K562 (cell line): Measurements from ENCODE around the gene VDAC1. TPM values are rescaled to one million over a fixed set of nuclear protein-coding genes. Genes with fewer than 3 reads are reported as not detected.
A peak's percentile ranks its signal among the peaks of the same experiment; 100 is the strongest.

ENCODE experiments used
- ATAC-seq: fragments of 200-7000 bp; cut with Tn5 transposase; 3 replicates; pipeline ENCODE4 v1.9.1; 2020; ENCODE audit warnings: moderate library complexity
- BruUV-seq: library from RNA; stranded (reverse); fragments of 400-500 nt; replicated peaks from 2 replicates; lab custom pipeline; 2021; lab: Mats Ljungman, UMichigan
- CTCF ChIA-PET: fragments of 300-600 bp; formaldehyde crosslinking; extraction: SDS; loops from one replicate; lab custom pipeline; 2021; ENCODE audit warnings: low intra/inter-chr PET ratio; lab: Yijun Ruan, JAX
- POLR2A ChIA-PET: fragments of 300-600, 350-650 bp; sonication (Branson Sonifier 250); formaldehyde crosslinking; extraction: SDS; loops from one replicate; lab custom pipeline; 2021; ENCODE audit warnings: antibody characterized with exemption, inconsistent platforms; lab: Yijun Ruan, JAX
- DNase-seq, 4 experiments: peaks; one replicate each; pipeline versions ENCODE4 v3.0.0 to v3.0.0-alpha.2; 2011 to 2018; ENCODE audit warnings: low spot score in 3 of 4, mixed read lengths in 3 of 4; ENCODE audit errors: extremely low read depth in 1 of 4
- FAIRE-seq: peaks from 2 replicates; lab custom pipeline; 2011; peaks lifted over from hg19 to GRCh38; lab: Jason Lieb, UNC
- H2AFZ ChIP-seq: 2 replicates; pipeline ENCODE4 v1.6.0; 2011; ENCODE audit warnings: low read depth, low read length, control low read depth, inconsistent platforms
- H3K27ac ChIP-seq: fragments of 200-600 bp; 3 replicates; pipeline ENCODE4 v1.8.0; 2011; ENCODE audit warnings: low read depth, mild to moderate bottlenecking, control low read depth, inconsistent platforms, low read length, moderate library complexity, mixed read lengths; ENCODE audit errors: extremely low read depth
- H3K27me3 ChIP-seq, 2 experiments: fragments of 300-600 bp in 1 of 2; 2 replicates in 1 of 2; 3 replicates in 1 of 2; pipeline versions ENCODE4 v1.6.0 to v1.8.0; 2011; ENCODE audit warnings: inconsistent platforms in 2 of 2, low read length in 2 of 2, mild to moderate bottlenecking in 1 of 2, mixed read lengths in 1 of 2, moderate library complexity in 1 of 2; ENCODE audit not compliant: control insufficient read depth in 2 of 2, insufficient read depth in 2 of 2
- H3K36me3 ChIP-seq: fragments of 300-600 bp; 3 replicates; pipeline ENCODE4 v1.8.0; 2011; ENCODE audit warnings: mild to moderate bottlenecking, low read length, inconsistent platforms; ENCODE audit not compliant: control insufficient read depth, insufficient read depth
- H3K4me1 ChIP-seq, 2 experiments: fragments of 200-600 bp in 1 of 2; replicated peaks in 1 of 2; 2 replicates in 1 of 2; 3 replicates in 1 of 2; pipeline versions ENCODE4 v1.5.1 to v1.8.0; 2011; ENCODE audit warnings: inconsistent platforms in 2 of 2, low read length in 2 of 2, mild to moderate bottlenecking in 1 of 2, mixed read lengths in 1 of 2, moderate library complexity in 1 of 2; ENCODE audit not compliant: control insufficient read depth in 2 of 2, insufficient read depth in 2 of 2
- H3K4me2 ChIP-seq: 2 replicates; pipeline ENCODE4 v1.6.1; 2011; ENCODE audit warnings: low read length, control low read depth, inconsistent platforms, mixed read lengths; ENCODE audit not compliant: insufficient read depth
- H3K4me3 ChIP-seq: fragments of 200-600 bp; sonication (generic), shearing (Covaris generic); 2 replicates; pipeline ENCODE4 v1.5.1; 2016; ENCODE audit warnings: control low read depth, inconsistent platforms
- H3K79me2 ChIP-seq: fragments of 200-600 bp; 3 replicates; pipeline ENCODE4 v1.8.0; 2011; ENCODE audit warnings: low read length, inconsistent platforms; ENCODE audit not compliant: control insufficient read depth, insufficient read depth
- H3K9ac ChIP-seq, 2 experiments: 2 replicates each; pipeline versions ENCODE4 v1.6.0 to v1.6.1; 2011; ENCODE audit warnings: low read depth in 2 of 2, low read length in 2 of 2, control low read depth in 1 of 2, inconsistent platforms in 1 of 2, mild to moderate bottlenecking in 1 of 2, mixed read lengths in 1 of 2; ENCODE audit not compliant: insufficient read depth in 1 of 2
- H3K9me1 ChIP-seq: one replicate; pipeline ENCODE4 v1.6.0; 2011; ENCODE audit warnings: inconsistent platforms, mild to moderate bottlenecking, low read length, moderate library complexity; ENCODE audit not compliant: control insufficient read depth, insufficient read depth
- H3K9me3 ChIP-seq: replicated peaks from 2 replicates; pipeline ENCODE4 v1.5.1; 2011; ENCODE audit warnings: low read depth, low read length, inconsistent platforms; ENCODE audit not compliant: control insufficient read depth, insufficient read depth
- H4K20me1 ChIP-seq: replicated peaks from 2 replicates; pipeline ENCODE4 v1.6.1; 2011; ENCODE audit warnings: low read length, inconsistent platforms, mixed read lengths; ENCODE audit not compliant: control insufficient read depth, insufficient read depth
- EP400 ChIP-seq: fragments of 450-650 bp; IDR thresholded peaks from 2 replicates; pipeline ENCODE4 v1.6.1; 2017; ENCODE audit warnings: antibody characterized with exemption, mild to moderate bottlenecking, moderate library complexity
- JUND ChIP-seq, 2 experiments: IDR thresholded peaks; 2 replicates in 1 of 2; 3 replicates in 1 of 2; pipeline ENCODE4 v1.6.1; 2011; ENCODE audit warnings: borderline replicate concordance in 2 of 2, low read depth in 2 of 2, low read length in 2 of 2, improper control_type of control experiment in 1 of 2, missing biosample characterization in 1 of 2, missing genetic modification characterization in 1 of 2, missing genetic modification reagents in 1 of 2
- NFIC ChIP-seq: fragments of 450-650 bp; IDR thresholded peaks from 2 replicates; pipeline ENCODE4 v1.6.1; 2017; ENCODE audit warnings: mild to moderate bottlenecking, inconsistent platforms
- PBX2 ChIP-seq, 2 experiments: IDR thresholded peaks in 1 of 2; conservative IDR thresholded peaks in 1 of 2; 2 replicates each; pipeline ENCODE4 v1.6.1; 2016; ENCODE audit warnings: low read depth in 2 of 2, mild to moderate bottlenecking in 1 of 2, missing compliant biosample characterization in 1 of 2, missing genetic modification characterization in 1 of 2, moderate library complexity in 1 of 2
- ZNF507 ChIP-seq: conservative IDR thresholded peaks from 2 replicates; pipeline ENCODE4 v1.6.1; 2017; ENCODE audit warnings: missing genetic modification characterization, missing compliant biosample characterization
- WGBS: fragments of 100-300 bp; shearing (Covaris generic); methylation state at CpG from one replicate; pipeline ENCODE4 v1.1.6; 2016; ENCODE audit warnings: low coverage, mixed read lengths; ENCODE audit not compliant: insufficient coverage; ENCODE audit errors: missing lambda C conversion rate; 5-methylcytosine and 5-hydroxymethylcytosine counted together
- in situ Hi-C: fragments of 300-500 bp; cut with MboI; formaldehyde crosslinking; loops from 4 replicates; pipeline ENCODE4 v1.15.0; 2018; ENCODE audit warnings: inconsistent platforms, mixed read lengths
- intact Hi-C: fragments of 100-400 bp; cut with micrococcal nuclease; formaldehyde crosslinking; loops from 2 replicates; pipeline ENCODE4 v1.14.2; 2022
- polyA plus RNA-seq, 8 experiments: library from polyadenylated mRNA; depleted of rRNA in 4 of 8; stranded (reverse) in 5 of 8; unstranded in 3 of 8; fragments of >200 nt; fragmentation: Nextera tagmentation in 2 of 8; fragmentation: Illumina TruSeq in 1 of 8; extraction: Ambion mirVana in 2 of 8; extraction: Trizol in 1 of 8; gene quantifications; 2 replicates each; pipeline versions ENCODE4 v1.2.1 to v1.2.3, GENCODE V29; 2011 to 2014; ENCODE audit warnings: inconsistent platforms in 1 of 8, missing spikeins in 1 of 8
- total RNA-seq, 7 experiments: library from RNA; depleted of rRNA in 6 of 7; stranded (reverse); fragments of >200 nt in 6 of 7; fragmentation: Illumina TruSeq in 2 of 7; extraction: Trizol in 2 of 7; gene quantifications; 2 replicates each; pipeline versions ENCODE4 v1.2.1 to v1.2.3, GENCODE V29; 2011 to 2021; ENCODE audit warnings: low replicate concordance in 1 of 7
- TF ChIP-seq, protein P1 (sequence below): sonication (generic); formaldehyde crosslinking; IDR thresholded peaks from 2 replicates; pipeline ENCODE4 v1.8.0; 2023; ENCODE audit warnings: mild to moderate bottlenecking, missing genetic modification reagents
- TF ChIP-seq, protein P2 (sequence below): fragments of 250-450 bp; sonication (Bioruptor Pico); IDR thresholded peaks from 2 replicates; pipeline ENCODE4 v1.5.0; 2021; ENCODE audit warnings: mild to moderate bottlenecking, borderline replicate concordance

Gene VDAC1
- total and polyA plus RNA-seq, 9 of the 15 experiments (the other 6 are each of a cell fraction or from before 2014, with no cell fraction given), result 168 to 366 (median 293) TPM

DNA sequence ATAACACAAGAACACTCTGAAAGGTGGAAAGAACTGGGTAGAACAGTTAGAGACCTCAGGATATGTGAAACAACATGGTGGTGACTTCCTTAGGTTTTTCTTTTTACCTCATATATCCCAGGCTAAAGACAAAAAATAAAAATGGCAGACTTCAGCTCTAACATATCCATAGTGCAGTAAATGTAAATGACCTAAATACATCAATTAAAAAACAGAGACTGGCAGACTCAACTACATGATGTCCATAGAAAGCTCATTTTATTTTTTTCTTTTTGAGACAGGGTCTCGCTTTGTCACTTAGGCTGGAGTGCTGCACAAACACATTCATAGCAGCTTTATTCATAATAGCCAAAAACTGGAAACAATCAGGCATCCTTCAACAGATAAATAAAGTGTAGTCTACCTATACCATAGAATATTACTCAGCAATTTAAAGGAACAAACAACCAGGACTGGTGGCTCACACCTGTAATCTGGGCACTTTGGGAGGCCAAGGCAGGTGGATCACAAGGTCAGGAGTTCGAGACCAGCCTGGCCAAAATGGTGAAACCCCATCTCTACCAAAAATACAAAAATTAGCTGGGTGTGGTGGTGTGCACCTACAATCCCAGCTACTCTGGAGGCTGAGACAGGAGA, 41.2 kb downstream of the VDAC1 start (continued):
- TF ChIP-seq, protein P1, sequence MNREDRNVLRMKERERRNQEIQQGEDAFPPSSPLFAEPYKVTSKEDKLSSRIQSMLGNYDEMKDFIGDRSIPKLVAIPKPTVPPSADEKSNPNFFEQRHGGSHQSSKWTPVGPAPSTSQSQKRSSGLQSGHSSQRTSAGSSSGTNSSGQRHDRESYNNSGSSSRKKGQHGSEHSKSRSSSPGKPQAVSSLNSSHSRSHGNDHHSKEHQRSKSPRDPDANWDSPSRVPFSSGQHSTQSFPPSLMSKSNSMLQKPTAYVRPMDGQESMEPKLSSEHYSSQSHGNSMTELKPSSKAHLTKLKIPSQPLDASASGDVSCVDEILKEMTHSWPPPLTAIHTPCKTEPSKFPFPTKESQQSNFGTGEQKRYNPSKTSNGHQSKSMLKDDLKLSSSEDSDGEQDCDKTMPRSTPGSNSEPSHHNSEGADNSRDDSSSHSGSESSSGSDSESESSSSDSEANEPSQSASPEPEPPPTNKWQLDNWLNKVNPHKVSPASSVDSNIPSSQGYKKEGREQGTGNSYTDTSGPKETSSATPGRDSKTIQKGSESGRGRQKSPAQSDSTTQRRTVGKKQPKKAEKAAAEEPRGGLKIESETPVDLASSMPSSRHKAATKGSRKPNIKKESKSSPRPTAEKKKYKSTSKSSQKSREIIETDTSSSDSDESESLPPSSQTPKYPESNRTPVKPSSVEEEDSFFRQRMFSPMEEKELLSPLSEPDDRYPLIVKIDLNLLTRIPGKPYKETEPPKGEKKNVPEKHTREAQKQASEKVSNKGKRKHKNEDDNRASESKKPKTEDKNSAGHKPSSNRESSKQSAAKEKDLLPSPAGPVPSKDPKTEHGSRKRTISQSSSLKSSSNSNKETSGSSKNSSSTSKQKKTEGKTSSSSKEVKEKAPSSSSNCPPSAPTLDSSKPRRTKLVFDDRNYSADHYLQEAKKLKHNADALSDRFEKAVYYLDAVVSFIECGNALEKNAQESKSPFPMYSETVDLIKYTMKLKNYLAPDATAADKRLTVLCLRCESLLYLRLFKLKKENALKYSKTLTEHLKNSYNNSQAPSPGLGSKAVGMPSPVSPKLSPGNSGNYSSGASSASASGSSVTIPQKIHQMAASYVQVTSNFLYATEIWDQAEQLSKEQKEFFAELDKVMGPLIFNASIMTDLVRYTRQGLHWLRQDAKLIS, result no peak
- peak; percentile 99 for TF ChIP-seq ZNF507 (tag)

DNA sequence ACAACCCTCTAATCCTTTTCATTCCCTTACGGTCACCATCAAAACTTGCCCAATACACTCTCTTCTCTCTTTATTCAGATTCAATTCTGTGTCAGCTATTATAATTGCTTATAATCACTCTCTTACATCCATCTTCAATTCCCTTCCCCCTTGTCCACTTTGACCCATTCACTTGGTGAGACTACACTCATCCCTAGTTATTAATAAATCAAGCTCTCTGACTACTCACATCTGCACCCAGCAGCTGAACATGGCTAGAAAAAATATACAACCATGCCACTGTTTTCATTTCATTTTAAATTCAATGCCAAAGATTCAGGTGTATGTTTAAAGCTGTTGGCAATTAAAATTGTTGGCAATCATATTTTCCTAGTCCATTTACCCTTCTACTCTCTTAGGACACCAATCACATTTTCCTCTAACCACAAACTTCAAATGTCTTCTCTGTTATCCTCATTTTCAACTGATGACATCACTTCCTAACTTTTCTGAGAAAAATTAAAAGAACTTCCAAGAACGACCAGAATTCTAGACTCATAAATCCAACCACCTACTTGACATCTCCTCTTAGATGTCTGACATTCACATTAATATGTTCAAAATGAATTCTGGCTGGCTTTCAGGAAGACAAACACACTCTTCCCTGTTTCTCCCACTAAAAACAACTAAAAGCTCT, 41.8 kb downstream of the VDAC1 start:
- BruUV-seq, result no TSS peak
- no peaks in the 10 kb centered on the region for H3K9me3 ChIP-seq
- in situ Hi-C loops (no loop called here), intact Hi-C loops (no loop called here)
- H3K9me1 ChIP-seq, result no peaks in the 10 kb centered on the region
- no peak overlapping the region for H3K4me3 ChIP-seq
- peaks cover 32% of the 10 kb centered on the region; the same call in 2 of the 3 replicates for H3K36me3 ChIP-seq
- POLR2A ChIA-PET, result interaction anchor here (1.1 to 2.1 kb wide), 3 partner anchors 9 to 25 kb away, joined by 3 to 13 read pairs (median 10); no protein-coding TSS in a partner anchor
- peaks cover 0 to 17% of the 10 kb centered on the region in 2 experiments; a peak in 3 of 5 replicates for H3K4me1 ChIP-seq
- H3K27me3 ChIP-seq, result no peaks in the 10 kb centered on the region
- ATAC-seq, result peak; percentile 51
- no peak overlapping the region for H3K9ac ChIP-seq
- H2AFZ ChIP-seq, result no peak overlapping the region
- DNase-seq, result peak in 2 of 4 experiments; percentile 43 to 66
- H4K20me1 ChIP-seq, result no peaks in the 10 kb centered on the region
- 33% methylated on average over 2 of the region's 2 CpGs for WGBS
- peak overlapping the region; percentile 3; the same call in 1 of the 2 replicates for H3K4me2 ChIP-seq
- CTCF ChIA-PET, result interaction anchor here (0.6 kb wide), 1 partner anchor 325 kb away, joined by 3 read pairs; no protein-coding TSS in a partner anchor
- H3K27ac ChIP-seq, result peak overlapping the region; percentile 66; the same call in 2 of the 3 replicates
- peaks cover 77% of the 10 kb centered on the region for H3K79me2 ChIP-seq
- FAIRE-seq, result peak; percentile 48
- TF ChIP-seq, protein P2, sequence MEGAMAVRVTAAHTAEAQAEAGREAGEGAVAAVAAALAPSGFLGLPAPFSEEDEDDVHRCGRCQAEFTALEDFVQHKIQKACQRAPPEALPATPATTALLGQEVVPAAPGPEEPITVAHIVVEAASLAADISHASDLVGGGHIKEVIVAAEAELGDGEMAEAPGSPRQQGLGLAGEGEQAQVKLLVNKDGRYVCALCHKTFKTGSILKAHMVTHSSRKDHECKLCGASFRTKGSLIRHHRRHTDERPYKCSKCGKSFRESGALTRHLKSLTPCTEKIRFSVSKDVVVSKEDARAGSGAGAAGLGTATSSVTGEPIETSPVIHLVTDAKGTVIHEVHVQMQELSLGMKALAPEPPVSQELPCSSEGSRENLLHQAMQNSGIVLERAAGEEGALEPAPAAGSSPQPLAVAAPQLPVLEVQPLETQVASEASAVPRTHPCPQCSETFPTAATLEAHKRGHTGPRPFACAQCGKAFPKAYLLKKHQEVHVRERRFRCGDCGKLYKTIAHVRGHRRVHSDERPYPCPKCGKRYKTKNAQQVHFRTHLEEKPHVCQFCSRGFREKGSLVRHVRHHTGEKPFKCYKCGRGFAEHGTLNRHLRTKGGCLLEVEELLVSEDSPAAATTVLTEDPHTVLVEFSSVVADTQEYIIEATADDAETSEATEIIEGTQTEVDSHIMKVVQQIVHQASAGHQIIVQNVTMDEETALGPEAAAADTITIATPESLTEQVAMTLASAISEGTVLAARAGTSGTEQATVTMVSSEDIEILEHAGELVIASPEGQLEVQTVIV, result no peak
- TF ChIP-seq PBX2 (CRISPR knock-in tag; IDR thresholded peaks at IDR 0.05; ENCODE audit: low read depth), result no peak
- TF ChIP-seq PBX2 (tag; conservative IDR thresholded peaks at IDR 0.05; ENCODE audit: low read depth), result peak; percentile 84
- TF ChIP-seq EP400, result peak; percentile 55
- TF ChIP-seq JUND (IDR thresholded peaks at IDR 0.05; ENCODE audit: borderline replicate concordance, low read depth, low read length), result peak; percentile 93
- peak; percentile 95 for TF ChIP-seq JUND (tag; IDR thresholded peaks at IDR 0.05; ENCODE audit: borderline replicate concordance, low read depth, low read length)
- TF ChIP-seq NFIC, result 0 out of 2 replicates have a peak, but pooled peaks have one; percentile 6
